ENCODE measurements around the gene CDC42. TPM values are rescaled to one million over a fixed set of nuclear protein-coding genes. Genes with fewer than 3 reads are reported as not detected.

Gene CDC42
- total RNA-seq, 1 donor from 2014 or later = 151 TPM

GRCh38 chr1:22119626-22120468 lies 67.3 kb downstream of the CDC42 start:
- DNase-seq (ENCODE audit: missing footprints) (no peak), ATAC-seq (no peak)
- intact Hi-C loops (cut with DNase I) = no loop called here

DNA sequence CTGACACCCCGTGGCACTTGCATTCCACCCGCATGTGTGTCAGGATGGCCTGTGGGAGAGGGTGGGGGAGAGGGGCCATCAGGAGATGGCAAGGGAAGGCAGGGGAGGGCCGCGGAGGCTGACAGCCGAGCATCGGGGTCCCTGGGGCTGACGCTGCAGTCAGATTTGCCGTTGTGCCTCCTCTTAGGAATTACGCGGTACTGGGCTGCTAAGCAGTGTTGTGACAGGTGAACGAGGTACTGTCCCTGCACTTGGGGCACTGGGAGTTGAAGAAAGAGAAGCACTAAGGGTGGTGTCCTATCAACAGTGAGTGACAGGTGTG lies 67.9 kb downstream of the CDC42 start:
- intact Hi-C loops (cut with DNase I) = no loop called here
- DNase-seq (ENCODE audit: missing footprints) = no peak
- ATAC-seq = no peak

DNA sequence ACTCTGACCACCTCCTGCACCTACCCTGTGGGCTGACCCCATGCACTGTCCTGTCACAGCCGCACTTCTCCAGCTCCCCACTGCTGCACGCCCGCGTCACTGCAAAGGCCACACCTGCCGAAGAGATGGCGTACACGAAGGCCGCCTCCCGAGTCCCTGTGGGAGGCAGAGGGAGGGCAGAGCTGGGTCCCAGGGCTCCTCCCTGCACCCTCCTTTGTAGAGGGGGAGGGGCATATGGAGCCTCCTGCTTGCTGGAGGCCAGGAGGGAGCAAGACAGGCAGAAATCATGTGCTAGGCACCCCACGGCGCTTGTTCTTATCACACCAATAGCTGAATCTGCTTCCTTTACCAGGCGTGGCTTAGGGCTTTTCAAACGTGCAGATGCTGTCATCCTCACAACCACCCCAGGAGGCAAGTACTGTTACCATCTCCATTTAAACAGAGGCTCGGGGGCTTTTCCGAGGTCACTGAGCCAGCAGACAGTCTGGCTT lies 69.0 kb downstream of the CDC42 start:
- no peak for DNase-seq (ENCODE audit: missing footprints)

GRCh38 chr1:22122273-22123070 lies 70.0 kb downstream of the CDC42 start:
- DNase-seq (ENCODE audit: missing footprints) (no peak), ATAC-seq (no peak)
- intact Hi-C loops (cut with DNase I) = no loop called here

More for the DNA sequence above, 69.0 kb downstream of the CDC42 start:
- intact Hi-C loops (cut with DNase I) = no loop called here
- no peak for ATAC-seq

DNA sequence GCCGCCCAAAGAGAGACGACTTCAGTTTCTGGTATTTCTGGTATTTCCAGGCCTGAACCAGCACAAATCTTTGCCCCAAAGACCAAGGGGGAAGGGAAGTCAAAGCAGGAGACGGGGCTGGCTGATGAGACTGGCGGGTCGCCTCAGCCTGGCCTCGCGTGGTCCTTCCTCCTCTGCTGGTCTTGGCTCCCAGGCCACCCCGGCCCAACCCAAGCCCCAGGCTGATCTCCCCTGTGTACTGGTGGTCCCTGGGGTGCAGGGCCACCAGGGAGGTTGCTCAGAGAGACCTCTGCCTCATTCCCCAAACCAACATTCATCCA lies 70.5 kb downstream of the CDC42 start:
- DNase-seq (ENCODE audit: missing footprints) = no peak
- no peak for ATAC-seq
- intact Hi-C loops (cut with DNase I) = no loop called here

GRCh38 chr1:22123901-22124404 lies 71.4 kb downstream of the CDC42 start:
- DNase-seq (ENCODE audit: missing footprints) (no peak), ATAC-seq (no peak)
- intact Hi-C loops (cut with DNase I) = no loop called here

- no peak for DNase-seq (ENCODE audit: missing footprints)
- intact Hi-C loops (cut with DNase I) = no loop called here
- no peak for ATAC-seq
Measured at GRCh38 chr1:22124592-22125229, 72.2 kb downstream of the CDC42 start.

DNA sequence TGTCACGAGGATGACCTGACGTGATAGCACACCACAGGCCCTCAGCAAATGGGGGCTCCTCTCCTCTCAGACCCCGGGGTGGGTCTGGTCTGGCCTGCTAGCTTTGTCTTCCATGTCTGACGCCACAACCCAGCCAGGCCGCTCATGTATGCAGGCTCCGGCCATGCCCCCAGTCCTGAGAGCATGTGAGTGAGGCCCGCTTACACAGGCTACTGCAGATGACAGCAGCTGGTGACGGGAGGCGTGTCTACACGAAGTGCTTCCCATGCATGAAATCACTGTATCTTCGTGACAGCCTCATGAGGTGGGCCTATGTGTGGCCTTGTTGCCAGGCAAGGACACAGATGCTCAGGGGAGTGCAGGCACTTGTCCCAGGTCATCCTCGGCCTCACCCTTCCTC lies 74.0 kb downstream of the CDC42 start:
- intact Hi-C loops (cut with DNase I) = no loop called here
- no peak for ATAC-seq
- DNase-seq (ENCODE audit: missing footprints) = no peak

GRCh38 chr1:22127248-22127647 lies 74.7 kb downstream of the CDC42 start:
- DNase-seq (ENCODE audit: missing footprints) = no peak
- no peak for ATAC-seq
- intact Hi-C loops (cut with DNase I) = no loop called here

DNA sequence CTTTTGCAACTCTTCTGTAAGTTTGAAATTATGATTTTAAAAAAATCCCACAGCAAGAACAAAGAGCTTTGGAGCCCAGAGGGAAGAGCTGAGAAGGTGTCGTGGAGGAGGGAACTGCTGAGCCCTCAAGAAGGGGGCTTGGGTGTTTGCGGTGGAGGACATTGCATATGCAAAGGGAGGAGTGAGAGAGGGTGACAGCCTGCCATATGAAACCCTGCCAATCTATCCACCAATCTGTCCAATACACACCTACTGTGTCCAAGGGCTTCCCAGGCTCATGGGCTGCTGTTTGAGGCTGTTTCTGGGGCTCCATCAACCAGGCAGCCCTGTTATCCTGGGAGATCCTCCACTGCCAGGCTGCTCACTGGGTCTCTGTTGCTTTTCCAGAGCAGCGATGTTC lies 75.2 kb downstream of the CDC42 start:
- intact Hi-C loops (cut with DNase I) = no loop called here
- ATAC-seq (no peak), DNase-seq (ENCODE audit: missing footprints) (no peak)

DNA sequence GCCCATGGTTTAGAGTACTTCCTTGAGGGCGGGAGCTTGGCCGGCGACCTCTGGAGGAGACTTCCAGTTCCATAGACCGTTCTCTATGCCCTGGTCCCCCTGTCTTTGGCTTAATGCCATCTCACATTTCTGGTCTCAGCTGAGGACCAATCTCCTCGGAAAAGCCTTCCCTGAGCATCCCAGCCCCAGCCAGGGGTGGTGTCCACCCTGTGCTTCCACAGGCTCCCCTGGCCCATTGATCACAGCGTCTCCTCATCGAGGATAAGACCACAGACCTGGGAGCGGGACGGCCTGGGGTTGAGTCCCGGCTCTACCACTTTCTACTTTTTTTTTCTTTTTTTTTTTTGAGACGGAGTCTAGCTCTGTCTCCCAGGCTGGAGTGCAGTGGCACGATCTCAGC lies 75.9 kb downstream of the CDC42 start:
- no peak for DNase-seq (ENCODE audit: missing footprints)
- no peak for ATAC-seq
- intact Hi-C loops (cut with DNase I) = no loop called here

DNA sequence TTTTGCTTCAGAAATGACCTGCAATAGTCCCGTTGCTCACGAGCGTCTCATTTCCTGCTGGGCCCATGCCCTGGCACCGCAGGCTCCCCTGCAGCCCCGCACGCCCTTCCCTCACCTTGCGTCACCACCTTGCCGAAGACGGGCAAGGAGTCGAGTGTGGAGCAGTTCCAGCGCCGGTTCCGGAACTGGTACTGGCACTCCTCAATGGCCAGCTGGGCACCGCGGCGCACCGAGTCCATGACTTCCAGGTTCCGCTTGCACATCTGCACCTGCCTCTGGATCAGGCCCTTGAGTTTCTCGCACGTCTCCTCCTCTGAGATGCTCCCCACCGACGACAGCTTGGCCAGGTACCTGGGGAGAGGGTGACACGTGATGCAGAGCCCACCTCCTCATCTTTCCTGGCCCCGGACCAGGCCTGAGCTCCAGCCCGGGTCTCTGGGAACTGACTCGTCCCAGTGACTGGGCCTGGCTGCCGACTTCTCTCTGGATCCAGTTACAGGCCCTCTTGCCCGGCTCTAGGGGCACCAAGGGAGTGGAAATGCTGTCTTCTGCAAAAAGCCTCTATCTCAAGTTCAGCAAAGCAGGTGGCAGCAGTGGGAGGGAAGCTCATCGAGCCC lies 77.1 kb downstream of the CDC42 start:
- no peak for ATAC-seq
- intact Hi-C loops (cut with DNase I) = no loop called here
- no peak for DNase-seq (ENCODE audit: missing footprints)

DNA sequence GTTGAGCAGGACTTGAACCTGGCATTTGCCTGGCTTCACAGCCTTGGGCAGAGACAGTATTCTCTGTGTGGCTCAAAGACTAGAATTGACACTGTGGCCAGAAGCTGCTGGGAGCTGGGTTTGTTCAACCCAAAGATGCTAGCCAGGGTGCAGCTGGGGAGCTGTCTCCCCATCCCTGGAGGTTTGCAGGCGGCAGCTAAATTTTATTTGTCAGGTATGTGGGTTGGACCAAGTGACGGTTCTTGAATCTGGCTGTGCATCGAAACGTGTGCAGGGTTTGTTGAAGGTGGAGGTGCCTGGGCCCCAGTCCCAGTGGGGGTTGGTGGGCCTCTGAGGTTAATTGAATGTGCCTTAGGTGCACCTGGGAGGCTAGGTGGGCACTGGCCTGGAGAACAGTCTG lies 78.6 kb downstream of the CDC42 start:
- ATAC-seq = no peak

DNA sequence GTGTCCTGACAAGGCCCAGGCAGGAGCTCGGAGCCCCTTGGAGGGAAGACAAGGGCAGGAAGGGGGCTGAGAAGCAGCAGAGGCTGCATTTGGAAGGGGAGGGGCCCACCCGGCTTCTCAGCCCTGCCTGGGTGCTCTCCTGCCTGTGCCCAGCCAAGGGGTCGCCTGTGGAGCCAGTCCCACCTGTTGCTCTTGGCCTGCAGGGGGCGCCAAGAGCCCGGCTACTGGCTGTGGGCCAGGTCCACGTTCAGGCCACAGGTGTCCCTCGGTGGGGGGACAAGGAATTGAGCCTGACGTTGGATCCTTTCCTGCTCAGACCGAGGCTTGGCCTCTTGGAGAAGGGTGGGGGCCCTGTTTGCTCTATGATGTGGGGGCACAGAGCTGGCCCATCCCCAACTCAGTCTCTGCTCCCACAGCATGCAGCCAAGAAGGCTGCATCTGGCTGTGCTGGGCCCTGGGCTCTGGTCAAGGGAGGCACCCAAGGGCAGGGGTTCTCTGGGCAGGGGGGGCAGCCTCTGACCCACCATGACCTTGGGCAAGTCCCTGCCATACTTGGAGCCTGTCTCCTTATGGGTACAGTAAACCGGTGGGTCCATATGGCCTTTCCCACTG lies 79.5 kb downstream of the CDC42 start:
- no peak for ATAC-seq
- no peak for DNase-seq (ENCODE audit: missing footprints)
- intact Hi-C loops (cut with DNase I) = no loop called here

More for the DNA sequence above, 78.6 kb downstream of the CDC42 start:
- DNase-seq (ENCODE audit: missing footprints) = no peak
- intact Hi-C loops (cut with DNase I) = no loop called here

- intact Hi-C loops (cut with DNase I) = no loop called here
- DNase-seq (ENCODE audit: missing footprints) (no peak), ATAC-seq (no peak)
Measured at GRCh38 chr1:22132517-22133235, 80.2 kb downstream of the CDC42 start.

DNA sequence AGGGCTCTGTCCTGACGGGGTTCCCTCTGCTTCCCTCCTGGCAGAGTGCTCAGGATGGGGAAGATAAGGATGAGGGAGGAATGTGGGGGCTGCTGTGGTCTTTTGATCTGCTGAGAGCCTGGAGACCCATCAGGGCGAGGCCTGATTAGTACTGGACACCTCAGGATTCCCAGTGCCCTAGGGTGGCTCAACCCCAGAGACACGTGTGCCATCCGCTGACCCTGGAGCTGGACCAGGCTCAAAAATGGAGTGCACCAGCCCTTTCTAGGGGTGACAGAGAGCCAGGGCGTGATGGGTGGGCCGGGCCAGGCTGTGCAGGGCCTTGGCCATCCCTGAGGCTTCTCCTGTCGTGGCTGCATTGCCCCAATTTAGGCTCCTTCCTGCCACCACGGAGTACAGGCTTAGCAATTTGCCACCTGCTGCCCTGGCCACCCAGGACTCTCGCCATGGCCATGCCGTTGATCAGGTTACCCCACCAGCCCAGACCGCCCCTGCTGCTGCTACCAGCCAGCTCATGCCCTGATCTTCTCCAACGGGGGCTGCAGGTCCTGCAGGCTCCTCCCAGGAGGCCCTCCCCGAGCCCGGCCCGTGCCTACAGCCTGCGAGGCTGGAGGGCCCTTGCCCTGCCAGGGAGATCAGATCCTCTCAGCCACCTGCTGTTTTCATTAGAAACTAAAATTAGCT lies 80.9 kb downstream of the CDC42 start:
- intact Hi-C loops (cut with DNase I) = no loop called here
- DNase-seq (ENCODE audit: missing footprints) (no peak), ATAC-seq (no peak)

DNA sequence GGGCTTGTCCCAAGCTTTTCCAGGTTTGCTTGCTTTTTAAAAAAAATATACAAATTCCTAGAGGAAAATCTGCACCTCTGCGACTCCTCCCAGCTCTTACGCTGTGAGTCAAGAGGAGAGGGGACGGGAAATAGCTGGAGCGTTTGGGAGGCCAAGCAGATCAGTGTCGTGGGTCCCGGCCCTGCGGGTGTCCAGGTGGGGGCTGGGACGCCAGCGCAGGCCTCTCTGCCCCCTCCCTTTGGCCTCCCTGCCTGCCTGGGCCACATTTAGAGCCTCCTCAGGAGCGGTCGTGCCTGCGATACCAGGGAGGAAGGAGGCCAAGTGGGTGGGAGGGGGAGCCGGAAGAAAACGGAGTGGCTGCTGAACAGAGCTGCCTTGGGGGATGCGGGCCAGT lies 81.4 kb downstream of the CDC42 start:
- intact Hi-C loops (cut with DNase I) = no loop called here
- ATAC-seq (no peak), DNase-seq (ENCODE audit: missing footprints) (no peak)

Measured in Right ventricle myocardium inferior (tissue), 1 donor.